SU-DHL-6 (cell line): Measurements from ENCODE around the gene LARP6.

Experiments
- H2AFZ ChIP-seq: fragments of 200-600 bp; sonication (generic); 2 replicates; pipeline ENCODE4 v1.6.1; 2014; ENCODE audit warnings: low read depth, mild to moderate bottlenecking, moderate library complexity, mixed read lengths, antibody characterized with exemption, low read length; ENCODE audit not compliant: severe bottlenecking
- H3F3A ChIP-seq: fragments of 200-600 bp; shearing (Covaris generic); 2 replicates; pipeline ENCODE4 v1.6.0; 2016; ENCODE audit warnings: antibody characterized with exemption, mild to moderate bottlenecking; ENCODE audit not compliant: insufficient read depth
- H3K27ac ChIP-seq: fragments of 200-600 bp; sonication (generic); 2 replicates; pipeline ENCODE4 v1.5.1; 2016; ENCODE audit warnings: low read depth, mild to moderate bottlenecking, low read length, moderate library complexity, mixed read lengths
- H3K27me3 ChIP-seq: fragments of 200-600 bp; sonication (generic), shearing (Covaris generic); 2 replicates; pipeline ENCODE4 v1.6.0; 2014; ENCODE audit warnings: mild to moderate bottlenecking, low read length
- H3K36me3 ChIP-seq: fragments of 200-600 bp; sonication (generic); 2 replicates; pipeline ENCODE4 v1.6.1; 2014; ENCODE audit warnings: mild to moderate bottlenecking, low read length, mixed read lengths
- H3K4me2 ChIP-seq: fragments of 300-600, 200-600 bp; shearing (Covaris generic), sonication (generic); 2 replicates; pipeline ENCODE4 v1.6.0; 2014; ENCODE audit warnings: low read length, low read depth, mild to moderate bottlenecking; ENCODE audit not compliant: poor library complexity, severe bottlenecking
- H3K4me3 ChIP-seq: fragments of 200-600 bp; sonication (generic); 2 replicates; pipeline ENCODE4 v1.5.1; 2014; ENCODE audit warnings: antibody characterized with exemption, low read length, mild to moderate bottlenecking, mixed read lengths; ENCODE audit not compliant: insufficient read depth, poor library complexity, severe bottlenecking
- H3K79me2 ChIP-seq: fragments of 200-600 bp; sonication (generic); 2 replicates; pipeline ENCODE4 v1.6.1; 2014; ENCODE audit warnings: mild to moderate bottlenecking, low read length, moderate library complexity; ENCODE audit not compliant: insufficient read depth
- H3K9ac ChIP-seq: fragments of 200-600 bp; sonication (generic); 2 replicates; pipeline ENCODE4 v1.7.0; 2014; ENCODE audit warnings: mild to moderate bottlenecking, low read length
- H3K9me2 ChIP-seq: fragments of 200-600 bp; sonication (generic); replicated peaks from 2 replicates; pipeline ENCODE4 v1.6.1; 2014; ENCODE audit warnings: low read length; ENCODE audit not compliant: insufficient read depth
- H3K9me3 ChIP-seq: fragments of 200-600 bp; sonication (generic); 2 replicates; pipeline ENCODE4 v1.6.1; 2014; ENCODE audit warnings: low read length, mixed read lengths; ENCODE audit not compliant: insufficient read depth
- H4K20me1 ChIP-seq: fragments of 200-600 bp; sonication (generic); 2 replicates; pipeline ENCODE4 v1.6.1; 2014; ENCODE audit warnings: low read depth, mild to moderate bottlenecking, antibody characterized with exemption, low read length, moderate library complexity, mixed read lengths
- CTCF ChIP-seq: fragments of 200-600 bp; sonication (generic); IDR thresholded peaks from one replicate; pipeline ENCODE4 v1.5.1; 2017; ENCODE audit warnings: antibody characterized with exemption, mild to moderate bottlenecking, low read length, moderate library complexity; ENCODE audit not compliant: insufficient read depth, poor library complexity, severe bottlenecking
- EZH2phosphoT487 ChIP-seq: fragments of 200-600 bp; sonication (generic), shearing (Covaris generic); conservative IDR thresholded peaks from 2 replicates; pipeline ENCODE4 v1.6.1; 2018; ENCODE audit warnings: mild to moderate bottlenecking, antibody characterized with exemption, low read length, moderate library complexity, mixed read lengths

Gene LARP6

GRCh38 chr15:70855764-70856163 is 1.8 kb upstream of the LARP6 start:
- Histone ChIP-seq H3K79me2 (no peaks in the 10 kb centered on the region), H3K4me2 (no peak overlapping the region), H3K36me3 (no peaks in the 10 kb centered on the region), H3K27me3 (no peaks in the 10 kb centered on the region), H3K9ac (no peak overlapping the region), H3K27ac (no peak overlapping the region), H3F3A (no peaks in the 10 kb centered on the region), H4K20me1 (no peaks in the 10 kb centered on the region), H2AFZ (no peak overlapping the region), H3K9me3 (no peaks in the 10 kb centered on the region), H3K9me2 (no peaks in the 10 kb centered on the region), H3K4me3 (no peak overlapping the region)
- TF ChIP-seq CTCF (no peak), EZH2phosphoT487 (no peak)

- Histone ChIP-seq H3K9me3 (no peaks in the 10 kb centered on the region), H3K79me2 (no peaks in the 10 kb centered on the region), H3K27me3 (no peaks in the 10 kb centered on the region), H3K4me3 (no peak overlapping the region), H3F3A (no peaks in the 10 kb centered on the region), H3K27ac (no peak overlapping the region), H3K9ac (no peak overlapping the region), H3K9me2 (no peaks in the 10 kb centered on the region), H4K20me1 (no peaks in the 10 kb centered on the region), H2AFZ (no peak overlapping the region), H3K36me3 (no peaks in the 10 kb centered on the region), H3K4me2 (no peak overlapping the region)
- TF ChIP-seq EZH2phosphoT487 (no peak), CTCF (no peak)
Measured at GRCh38 chr15:70854666-70854976, 664 bp upstream of the LARP6 start.

- Histone ChIP-seq H3K9ac (no peak overlapping the region), H2AFZ (no peak overlapping the region), H3K79me2 (no peaks in the 10 kb centered on the region), H3K4me2 (no peak overlapping the region), H4K20me1 (no peaks in the 10 kb centered on the region), H3K27me3 (no peaks in the 10 kb centered on the region), H3K9me3 (no peaks in the 10 kb centered on the region), H3K9me2 (no peaks in the 10 kb centered on the region), H3F3A (no peaks in the 10 kb centered on the region), H3K36me3 (no peaks in the 10 kb centered on the region), H3K4me3 (no peak overlapping the region), H3K27ac (no peak overlapping the region)
- no peak for TF ChIP-seq CTCF
- no peak for TF ChIP-seq EZH2phosphoT487
Measured at GRCh38 chr15:70853318-70853972, 512 bp downstream of the LARP6 start.
